Ovary (tissue), 3 donors: ENCODE measurements around the gene GPR55.

ENCODE experiments used
- CTCF ChIP-seq, 3 donors: fragments of 450-650 bp in 2 of 3; fragments of 200-600 bp in 1 of 3; IDR thresholded peaks; one replicate each; pipeline versions ENCODE4 v1.5.1 to v1.8.0; 2016 to 2022; ENCODE audit warnings: antibody characterized with exemption in 3 of 3, mild to moderate bottlenecking in 1 of 3
- EP300 ChIP-seq: sonication (generic); formaldehyde crosslinking; IDR thresholded peaks from one replicate; pipeline ENCODE4 v1.6.1; 2017; ENCODE audit warnings: antibody characterized with exemption
- POLR2A ChIP-seq: fragments of 450-650 bp; IDR thresholded peaks from one replicate; pipeline ENCODE4 v1.6.1; 2017; ENCODE audit warnings: antibody characterized with exemption, mild to moderate bottlenecking, moderate library complexity
- donor health status: DM: no; HTN: no; CAD: no.

DNA sequence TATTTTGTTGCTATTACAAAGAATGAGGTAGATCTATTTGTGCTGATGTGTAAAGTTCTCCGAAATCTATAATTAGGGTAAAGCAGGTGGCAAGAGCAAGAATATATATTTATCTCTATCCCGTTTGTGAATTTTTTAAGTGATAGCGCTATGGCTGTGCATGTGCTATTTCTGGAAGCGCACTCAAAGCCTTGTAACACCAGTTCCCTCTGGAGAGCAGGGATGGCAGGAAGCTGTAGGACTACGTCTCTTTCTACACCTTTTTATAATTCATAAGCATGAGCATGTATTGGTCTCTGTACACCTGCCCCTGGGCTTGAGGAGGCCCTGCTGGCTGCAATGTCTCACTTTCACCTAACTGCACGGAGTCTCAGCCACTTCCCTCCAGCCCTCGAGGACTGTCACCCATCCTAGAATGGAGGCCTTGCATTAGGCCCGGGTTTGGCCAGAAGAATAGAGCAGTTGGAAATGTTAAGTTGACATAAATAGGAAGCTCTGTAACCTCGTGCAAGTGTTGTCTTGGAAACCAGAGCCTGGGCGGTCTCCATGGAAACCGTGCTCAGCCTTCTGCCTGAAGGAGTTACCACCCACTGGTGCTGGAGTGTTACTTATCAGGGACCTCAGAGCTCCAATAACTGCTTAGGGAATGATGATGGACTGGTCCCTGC, 39.4 kb downstream of the GPR55 start:
- TF ChIP-seq CTCF (IDR thresholded peaks at IDR 0.05): no peak
- TF ChIP-seq POLR2A: no peak
- TF ChIP-seq EP300: no peak
